ENCODE measurements around the gene TRIM44.

GRCh38 chr11:35810045-35810645 is 147.6 kb downstream of the TRIM44 start:
- TF ChIP-seq CTCF (IDR thresholded peaks at IDR 0.05) (no peak), POLR2A (IDR thresholded peaks at IDR 0.05) (no peak)

Measured in breast epithelium (tissue), 3 donors.